ENCODE data around the gene AP3B1. TPM values are rescaled to one million over a fixed set of nuclear protein-coding genes. Genes with fewer than 3 reads are reported as not detected.
A peak's percentile ranks its signal among the peaks of the same experiment; 100 is the strongest.

The AP3B1 gene
- total and polyA plus RNA-seq, 2 experiments from 2014 or later, result 32.1 to 46.3 TPM

GRCh38 chr5:78019744-78020143, 274.8 kb downstream of the AP3B1 start (continued):
- TF ChIP-seq ZNF462 (CRISPR knock-in tag; IDR thresholded peaks at IDR 0.05) (no peak), POLR2AphosphoS5 (IDR thresholded peaks at IDR 0.05; ENCODE audit: low read depth) (no peak), ZNF331 (CRISPR knock-in tag; IDR thresholded peaks at IDR 0.05; ENCODE audit: low read depth) (no peak), EZH2phosphoT487 (IDR thresholded peaks at IDR 0.05; ENCODE audit: unreplicated experiment) (no peak)

GRCh38 chr5:78016863-78017529, 277.5 kb downstream of the AP3B1 start:
- Mint-ChIP-seq H3K36me3 (ENCODE audit: low read depth) (0 out of 3 replicates have a peak, but pooled peaks cover 3% of the 10 kb centered on the region), H3K27me3 (ENCODE audit: insufficient read depth, low read depth, poor library complexity) (peaks cover 80% of the 10 kb centered on the region), H3K27ac (no peak overlapping the region), H3K9me3 (no peaks in the 10 kb centered on the region), H3K4me1 (peaks cover 17% of the 10 kb centered on the region), H3K4me3 (no peak overlapping the region)
- H3K4me1 ChIP-seq (ENCODE audit: insufficient read depth), result peaks cover 22% of the 10 kb centered on the region
- 0 out of 2 replicates have a peak, but pooled peaks cover 4% of the 10 kb centered on the region for H4K20me1 ChIP-seq (replicated peaks; ENCODE audit: insufficient read depth)
- no peak overlapping the region for H2AFZ ChIP-seq
- peak; percentile 86 for DNase-seq (ENCODE audit: low spot score)
- peak overlapping the region; percentile 23; the same call in 1 of the 2 replicates for H3K4me2 ChIP-seq
- no peak overlapping the region for H3K27ac ChIP-seq (ENCODE audit: low read depth)
- H3K27me3 ChIP-seq (ENCODE audit: insufficient read depth), result peaks cover 97% of the 10 kb centered on the region
- no peaks in the 10 kb centered on the region for H3F3A ChIP-seq (replicated peaks; ENCODE audit: low read depth)
- H3K36me3 ChIP-seq (ENCODE audit: insufficient read depth), result no peaks in the 10 kb centered on the region
- peak overlapping the region; percentile 9; the same call in 1 of the 2 replicates for H3K4me3 ChIP-seq
- H3K79me2 ChIP-seq (replicated peaks; ENCODE audit: insufficient read depth), result no peaks in the 10 kb centered on the region
- peak; percentile 93 for ATAC-seq
- TF ChIP-seq NANOG (IDR thresholded peaks at IDR 0.05; ENCODE audit: borderline replicate concordance) (peak; percentile 97), CREB1 (CRISPR knock-in tag; IDR thresholded peaks at IDR 0.05; ENCODE audit: low read depth) (peak; percentile 42; the same call in 1 of the 2 replicates), ZNF331 (CRISPR knock-in tag; IDR thresholded peaks at IDR 0.05; ENCODE audit: low read depth) (no peak)
- no peaks in the 10 kb centered on the region for H3K9me2 ChIP-seq (ENCODE audit: insufficient read depth)

Data from GM23338 (cell line).